ENCODE measurements around the gene SPEN. TPM values are rescaled to one million over a fixed set of nuclear protein-coding genes. Genes with fewer than 3 reads are reported as not detected.
A peak's percentile ranks its signal among the peaks of the same experiment; 100 is the strongest.

SPEN gene
- total and polyA plus RNA-seq, 2 of the 13 experiments (the other 11 are each of a cell fraction or from before 2014, with no cell fraction given), result 4.8 to 14.0 TPM

GRCh38 chr1:15830258-15830657, 17.2 kb upstream of the SPEN start:
- peaks cover 72% of the 10 kb centered on the region for H3K4me1 ChIP-seq (ENCODE audit: insufficient read depth, low read length)
- DNase-seq (ENCODE audit: low spot score) (no peak), ATAC-seq (no peak), FAIRE-seq (no peak)
- no peak overlapping the region for H3K9ac ChIP-seq (ENCODE audit: insufficient read depth, low read depth, low read length)
- H3K27me3 ChIP-seq (ENCODE audit: control insufficient read depth in 1 of 2, insufficient read depth in 2 of 2, low read length in 2 of 2), result no peaks in the 10 kb centered on the region; a peak in 1 of 5 replicates
- no peaks in the 10 kb centered on the region for H3K36me3 ChIP-seq (replicated peaks in 1 of 2; ENCODE audit: control insufficient read depth in 1 of 2, insufficient read depth in 2 of 2, low read length in 2 of 2)
- no peak for TF ChIP-seq CREBL2 (CRISPR knock-in tag; IDR thresholded peaks at IDR 0.05; ENCODE audit: borderline replicate concordance)
- intact Hi-C loops (cut with micrococcal nuclease; ENCODE audit: unreplicated experiment), result no loop called here
- no peak overlapping the region for H3K27ac ChIP-seq (ENCODE audit: extremely low read length, insufficient read depth, low read length)
- no peak overlapping the region for H3K4me3 ChIP-seq (replicated peaks in 1 of 3; ENCODE audit: insufficient read depth in 1 of 3, low read depth in 2 of 3, low read length in 3 of 3)
- no peaks in the 10 kb centered on the region for H3K9me3 ChIP-seq (ENCODE audit: low read length)
- no peaks in the 10 kb centered on the region for H4K20me1 ChIP-seq (ENCODE audit: insufficient read depth, low read length)
- 35% methylated on average over 1 of the region's 1 CpG for WGBS (ENCODE audit: low lambda C conversion rate)
- no TSS peak for BruUV-seq (replicated peaks)
- ChIA-PET CTCF (ENCODE audit: low intra/inter-chr PET ratio, low total read pairs) (no interaction called here), POLR2A (interaction anchor here (2.0 kb wide), 1 partner anchor 17 kb away, joined by 6 read pairs; the partner anchor contains the start of gene SPEN)
- no peak overlapping the region for H3K4me2 ChIP-seq (ENCODE audit: low read depth, low read length)
- in situ Hi-C loops (cut with HindIII; ENCODE audit: extremely low pct_ligation_motif_present, low pct_unique_long_range_greater_than_20kb), result no loop called here
- H2AFZ ChIP-seq (ENCODE audit: low read length), result no peak overlapping the region
- peaks cover 12% of the 10 kb centered on the region for H3K79me2 ChIP-seq (ENCODE audit: insufficient read depth, low read length)

GRCh38 chr1:15833069-15833679, 14.3 kb upstream of the SPEN start:
- ChIA-PET CTCF (ENCODE audit: low intra/inter-chr PET ratio, low total read pairs) (no interaction called here), POLR2A (interaction anchor here (1.2 to 4.5 kb wide), 6 partner anchors 13 to 39 kb away, joined by 3 to 208 read pairs (median 6); partner anchors contain the start of genes SPEN and UQCRHL)
- intact Hi-C loops (cut with micrococcal nuclease; ENCODE audit: unreplicated experiment), result no loop called here
- Histone ChIP-seq H3K4me1 (ENCODE audit: insufficient read depth, low read length) (peaks cover 70% of the 10 kb centered on the region), H3K36me3 (replicated peaks in 1 of 2; ENCODE audit: control insufficient read depth in 1 of 2, insufficient read depth in 2 of 2, low read length in 2 of 2) (no peaks in the 10 kb centered on the region), H4K20me1 (ENCODE audit: insufficient read depth, low read length) (no peaks in the 10 kb centered on the region), H3K27me3 (ENCODE audit: control insufficient read depth in 1 of 2, insufficient read depth in 2 of 2, low read length in 2 of 2) (no peaks in the 10 kb centered on the region; a peak in 1 of 5 replicates), H3K4me2 (ENCODE audit: low read depth, low read length) (peak overlapping the region; percentile 93), H3K27ac (ENCODE audit: extremely low read length, insufficient read depth, low read length) (peak overlapping the region; percentile 100), H3K9me3 (ENCODE audit: low read length) (no peaks in the 10 kb centered on the region), H3K79me2 (ENCODE audit: insufficient read depth, low read length) (peaks cover 16% of the 10 kb centered on the region), H2AFZ (ENCODE audit: low read length) (no peak overlapping the region), H3K4me3 (replicated peaks in 1 of 3; ENCODE audit: insufficient read depth in 1 of 3, low read depth in 2 of 3, low read length in 3 of 3) (peak overlapping the region; percentile 77 to 83 (median 78)), H3K9ac (ENCODE audit: insufficient read depth, low read depth, low read length) (peak overlapping the region; percentile 98; the same call in 1 of the 2 replicates)
- FAIRE-seq (no peak), DNase-seq (ENCODE audit: low spot score) (no peak), ATAC-seq (no peak)
- in situ Hi-C loops (cut with HindIII; ENCODE audit: extremely low pct_ligation_motif_present, low pct_unique_long_range_greater_than_20kb), result no loop called here
- TF ChIP-seq ZBTB33 (CRISPR knock-in tag; IDR thresholded peaks at IDR 0.05) (0 out of 2 replicates have a peak, but pooled peaks have one; percentile 13), PRPF4 (IDR thresholded peaks at IDR 0.05; ENCODE audit: low read depth, low read length, poor library complexity, severe bottlenecking) (peak; percentile 62), ZNF770 (CRISPR knock-in tag; IDR thresholded peaks at IDR 0.05) (peak; percentile 89), AGO2 (optimal IDR thresholded peaks at IDR 0.05; ENCODE audit: low read depth, low read length) (peak; percentile 0), ZBTB38 (CRISPR knock-in tag; IDR thresholded peaks at IDR 0.05) (peak; percentile 97), MBD4 (IDR thresholded peaks at IDR 0.05; ENCODE audit: borderline replicate concordance, low read length) (no peak), TBP (CRISPR knock-in tag; IDR thresholded peaks at IDR 0.05) (no peak), ZNF362 (CRISPR knock-in tag; IDR thresholded peaks at IDR 0.05; ENCODE audit: borderline replicate concordance) (0 out of 2 replicates have a peak, but pooled peaks have one; percentile 17)
- WGBS (ENCODE audit: low lambda C conversion rate), result 88% methylated on average over 24 of the region's 24 CpGs
- no TSS peak for BruUV-seq (replicated peaks)
